Immature natural killer cell (primary cell): ENCODE measurements around the gene PBX2. TPM values are rescaled to one million over a fixed set of nuclear protein-coding genes. Genes with fewer than 3 reads are reported as not detected.

Source experiments
- DNase-seq, 3 donors: peaks; one replicate each; pipeline ENCODE4 v3.0.0; 2022; ENCODE audit warnings: mixed read lengths in 1 of 3
- H3K27ac Mint-ChIP-seq, 6 donors: one replicate each; pipeline ENCODE4 v1.8.0; 2020; ENCODE audit warnings: mixed read lengths in 6 of 6, mild to moderate bottlenecking in 5 of 6, inconsistent platforms in 4 of 6, moderate library complexity in 3 of 6
- H3K27me3 Mint-ChIP-seq, 3 donors: one replicate each; pipeline ENCODE4 v1.8.0; 2020 to 2021; ENCODE audit warnings: low read depth in 3 of 3, mild to moderate bottlenecking in 3 of 3, mixed read lengths in 3 of 3, moderate library complexity in 3 of 3, inconsistent platforms in 1 of 3
- H3K36me3 Mint-ChIP-seq, 3 donors: one replicate each; pipeline ENCODE4 v1.8.0; 2020; ENCODE audit warnings: mixed read lengths in 3 of 3, inconsistent platforms in 2 of 3, mild to moderate bottlenecking in 2 of 3
- H3K4me1 Mint-ChIP-seq, 2 donors: one replicate each; pipeline ENCODE4 v1.8.0; 2020; ENCODE audit warnings: inconsistent platforms in 2 of 2, mild to moderate bottlenecking in 2 of 2, mixed read lengths in 2 of 2, moderate library complexity in 1 of 2
- H3K4me3 Mint-ChIP-seq, 5 donors: one replicate each; pipeline ENCODE4 v1.8.0; 2020; ENCODE audit warnings: mild to moderate bottlenecking in 5 of 5, mixed read lengths in 5 of 5, inconsistent platforms in 3 of 5, moderate library complexity in 3 of 5
- H3K9me3 Mint-ChIP-seq, 6 donors: one replicate each; pipeline ENCODE4 v1.8.0; 2020; ENCODE audit warnings: mild to moderate bottlenecking in 6 of 6, mixed read lengths in 6 of 6, inconsistent platforms in 4 of 6, moderate library complexity in 3 of 6
- polyA plus RNA-seq, 3 donors: library from polyadenylated mRNA; unstranded; fragments of 300-500 nt; fragmentation: Illumina TruSeq; gene quantifications; one replicate each; pipeline ENCODE4 v1.2.3, GENCODE V29; 2021

The PBX2 gene
- polyA plus RNA-seq, 3 donors from 2014 or later = 0.31 to 2.4 (median 1.6) TPM

DNA sequence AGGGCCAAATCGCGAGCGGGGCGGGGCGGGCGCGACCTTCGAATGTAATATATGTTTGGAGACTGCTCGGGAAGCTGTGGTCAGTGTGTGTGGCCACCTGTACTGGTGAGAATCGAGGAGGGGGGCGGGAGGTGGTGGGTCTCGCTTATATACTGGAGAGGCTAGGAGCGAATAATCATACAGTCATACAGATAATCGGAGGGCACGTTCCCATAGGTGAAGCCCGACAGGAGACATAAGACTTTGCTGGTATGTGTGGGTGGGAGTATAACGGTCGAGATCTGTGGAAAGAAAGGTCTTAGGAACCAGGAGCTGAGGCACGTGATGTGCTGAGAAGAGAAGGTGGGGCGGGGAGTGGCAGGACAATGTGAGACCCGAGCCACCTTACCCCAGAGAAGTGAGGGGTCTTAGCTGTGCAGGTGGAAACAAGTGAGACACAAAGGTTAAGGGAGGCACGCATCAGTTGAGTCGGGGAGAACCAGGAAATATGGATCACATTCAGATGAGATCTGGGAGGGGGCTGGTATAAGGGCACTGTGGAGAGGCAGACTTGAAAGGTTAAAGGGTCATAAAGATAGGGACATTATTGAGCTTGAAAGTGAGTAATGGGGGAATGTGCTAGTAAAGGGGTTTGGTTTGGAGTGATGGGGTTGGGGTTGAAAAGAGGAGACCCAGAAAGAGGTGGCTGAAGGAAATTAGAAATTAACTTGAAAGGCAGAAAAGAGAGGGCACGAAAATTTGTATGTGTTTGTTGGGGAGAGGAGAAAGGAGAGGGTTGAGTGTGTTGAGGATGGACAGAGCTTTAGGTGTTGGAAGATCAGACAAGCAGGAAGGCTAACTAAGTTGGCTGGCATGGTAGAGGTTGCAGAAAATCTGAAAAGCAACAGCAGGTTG lies 11.2 kb downstream of the PBX2 start:
- H3K36me3 Mint-ChIP-seq = peaks cover 4 to 10% (median 6%) of the 10 kb centered on the region in 3 donors
- peak overlapping the region; percentile 94 to 100 (median 98) for H3K27ac Mint-ChIP-seq
- peaks cover 63 to 65% of the 10 kb centered on the region in 2 donors for H3K4me1 Mint-ChIP-seq
- H3K9me3 Mint-ChIP-seq = no peaks in the 10 kb centered on the region
- H3K4me3 Mint-ChIP-seq = peak overlapping the region; percentile 85 to 99 (median 91)
- DNase-seq = no peak
- H3K27me3 Mint-ChIP-seq = peaks cover 8 to 11% (median 9%) of the 10 kb centered on the region in 3 donors

DNA sequence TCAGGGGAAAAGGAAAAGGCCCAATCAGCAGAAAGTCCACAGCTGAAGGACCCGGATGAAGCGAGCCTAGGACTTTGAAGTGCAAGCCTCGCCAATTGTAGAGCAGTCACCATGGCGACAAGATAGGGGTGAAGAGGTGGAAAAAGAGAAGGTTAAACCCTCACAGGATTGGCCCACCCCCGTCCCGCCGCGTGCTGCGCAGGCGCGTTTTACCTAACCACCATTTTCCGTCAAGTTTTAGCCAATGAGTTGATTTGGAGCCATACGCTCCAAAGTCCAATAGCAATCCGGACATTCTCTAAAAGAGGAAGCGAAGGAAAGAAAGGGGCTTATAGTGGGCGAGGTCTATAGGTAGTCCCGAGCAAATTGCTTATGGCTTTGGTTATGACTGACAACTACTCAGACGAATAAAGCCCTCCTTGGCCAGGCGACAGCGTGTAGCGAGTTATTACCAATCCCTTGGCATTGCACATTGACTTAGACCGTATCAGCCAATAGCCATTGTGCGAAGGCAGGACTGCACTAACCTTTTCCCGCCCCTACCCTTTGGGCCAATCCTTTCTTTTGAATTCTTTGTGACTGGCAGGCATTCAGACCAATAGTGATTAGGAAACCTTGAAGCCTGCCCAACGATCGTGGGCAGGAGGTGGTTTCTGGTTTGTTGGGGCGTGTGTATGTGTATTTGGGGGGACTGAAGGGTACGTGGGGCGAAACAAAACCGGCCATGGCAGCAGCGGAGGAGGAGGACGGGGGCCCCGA lies 12.0 kb downstream of the PBX2 start, which contains the start of gene RNF5:
Gene RNF5, plus strand, starts transcription at position 618 of the 759 bp plus-strand sequence. Its CDS starts 107 bp downstream, at position 725.
- Mint-ChIP-seq H3K27ac (peak within 1 kb of the TSS; percentile 94 to 100 (median 98)), H3K9me3 (no peaks in the 10 kb centered on the region), H3K36me3 (peaks cover 4 to 10% (median 6%) of the 10 kb centered on the region in 3 donors)

DNA sequence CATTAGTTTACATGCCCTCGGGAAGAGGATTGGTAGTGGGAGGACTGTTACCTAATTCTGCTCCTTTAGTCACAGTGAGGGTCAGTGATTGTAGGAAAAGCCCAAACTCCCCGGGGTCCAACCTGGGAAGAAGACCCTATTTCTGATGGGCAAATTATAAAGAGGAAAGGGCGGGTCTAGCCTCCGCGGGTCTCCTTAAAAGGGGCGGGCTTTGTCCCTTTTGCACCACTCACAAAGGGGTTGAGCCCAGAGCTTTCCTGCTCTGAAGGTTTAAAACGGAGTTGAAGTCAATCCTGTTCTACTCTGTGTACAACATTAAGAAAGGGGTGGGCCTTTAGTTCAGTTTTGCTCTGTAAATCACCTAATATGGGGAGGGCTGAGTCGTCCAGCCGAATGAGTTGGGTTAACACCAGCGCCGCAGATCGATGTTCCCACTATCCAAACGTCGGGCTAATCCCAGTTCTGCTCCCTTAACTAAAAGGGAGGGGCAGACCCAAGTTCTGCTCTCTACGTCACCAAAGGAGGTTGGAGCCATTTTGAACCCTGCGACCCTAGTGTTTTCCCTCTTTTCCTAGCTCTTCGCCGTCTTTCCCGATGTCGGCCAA lies 12.7 kb downstream of the PBX2 start:
- Mint-ChIP-seq H3K4me3 (peak overlapping the region; percentile 85 to 99 (median 91)), H3K36me3 (peaks cover 4 to 10% (median 6%) of the 10 kb centered on the region in 3 donors), H3K4me1 (peaks cover 66 to 72% of the 10 kb centered on the region in 2 donors), H3K27ac (peak overlapping the region; percentile 94 to 100 (median 98)), H3K27me3 (peaks cover 8 to 11% (median 9%) of the 10 kb centered on the region in 3 donors), H3K9me3 (no peaks in the 10 kb centered on the region)
- no peak for DNase-seq

More for the DNA sequence above, 12.0 kb downstream of the PBX2 start, which contains the start of gene RNF5:
- H3K4me1 Mint-ChIP-seq = peaks cover 66 to 67% of the 10 kb centered on the region in 2 donors
- H3K4me3 Mint-ChIP-seq = peak within 1 kb of the TSS; percentile 85 to 99 (median 91)
- DNase-seq = peak; percentile 97 to 98 (median 98)
- peaks cover 8 to 11% (median 9%) of the 10 kb centered on the region in 3 donors for H3K27me3 Mint-ChIP-seq

DNA sequence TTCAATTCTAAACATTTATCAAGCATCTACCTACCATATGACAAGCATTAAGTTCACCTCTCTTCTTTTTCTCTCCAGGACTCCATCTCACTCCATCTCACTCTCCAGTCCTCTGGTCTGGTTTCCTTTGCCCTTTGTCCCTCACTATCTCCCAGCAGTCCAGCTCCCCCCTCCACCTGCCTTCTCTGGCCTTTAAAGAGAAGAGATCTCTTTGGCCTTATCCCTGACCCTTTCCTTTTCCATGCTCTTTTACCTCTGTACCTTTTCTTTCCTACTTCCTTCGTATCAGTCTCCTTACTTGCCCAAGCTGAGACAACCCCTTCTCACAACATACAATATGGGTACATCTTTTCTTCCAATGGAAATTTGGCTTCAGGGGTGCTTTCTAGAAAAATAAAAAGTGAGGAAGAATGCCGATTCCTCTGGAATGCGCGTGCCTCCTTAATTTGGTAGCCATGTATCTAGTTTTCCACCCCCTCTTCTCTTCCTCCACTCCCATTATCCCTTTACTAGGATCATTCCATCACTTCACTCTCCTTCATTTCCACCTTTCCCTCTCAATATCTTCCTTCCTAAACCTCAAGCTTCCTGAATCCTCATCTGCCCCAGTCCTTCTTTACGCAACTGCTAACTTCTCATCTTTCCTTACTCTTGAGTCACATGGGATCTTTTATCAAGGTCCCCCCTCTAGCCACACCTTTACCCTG lies 13.4 kb downstream of the PBX2 start:
- Mint-ChIP-seq H3K9me3 (no peaks in the 10 kb centered on the region), H3K4me1 (peaks cover 66 to 72% of the 10 kb centered on the region in 2 donors), H3K27me3 (peaks cover 8 to 11% (median 9%) of the 10 kb centered on the region in 3 donors), H3K27ac (peak overlapping the region; percentile 94 to 100 (median 98)), H3K36me3 (peaks cover 4 to 10% (median 6%) of the 10 kb centered on the region in 3 donors), H3K4me3 (peak overlapping the region; percentile 85 to 99 (median 91))
- DNase-seq = no peak

DNA sequence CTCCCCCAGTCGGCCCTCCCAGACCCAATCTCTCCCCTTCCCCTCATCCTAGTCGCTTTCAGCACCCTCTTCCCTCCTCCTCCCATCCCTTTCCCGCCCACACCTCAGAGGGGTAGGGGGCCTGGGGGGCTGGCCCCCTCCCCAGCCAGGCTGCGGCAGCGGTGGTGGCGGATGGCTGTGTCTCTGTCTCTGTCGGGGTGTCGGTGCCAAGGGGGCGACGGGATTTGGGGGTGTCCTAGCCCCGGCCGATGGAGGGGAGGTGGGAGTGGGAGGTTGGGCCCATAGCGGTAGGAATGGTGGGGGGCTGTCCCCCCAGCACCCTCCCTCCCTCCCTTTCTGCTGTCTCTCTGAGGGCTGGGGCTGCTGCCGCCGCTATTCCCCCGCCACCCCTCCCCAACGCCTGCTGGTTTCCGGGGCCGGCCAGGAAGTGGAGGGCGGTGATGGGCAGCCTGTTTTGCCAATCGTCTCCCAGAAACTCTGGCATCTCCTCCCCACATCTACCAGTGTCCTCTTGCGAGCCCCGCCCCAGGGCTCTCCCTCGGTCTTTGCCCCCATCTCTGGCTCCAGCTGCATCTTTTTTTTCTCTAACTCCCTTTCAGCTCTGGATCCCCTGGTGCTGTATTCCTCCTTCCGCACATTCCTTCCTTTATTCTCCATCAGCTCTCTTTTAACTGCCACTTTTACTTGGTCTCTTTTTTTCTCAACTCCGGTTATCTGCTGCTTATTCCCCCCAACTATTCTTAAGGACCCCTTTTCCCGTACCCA lies 14.1 kb downstream of the PBX2 start, which contains the start of gene AGPAT1:
Gene AGPAT1, minus strand, starts transcription at position 374 of the 765 bp plus-strand sequence. CDS start 4,588 bp downstream, outside the sequence.
- peaks cover 4 to 12% (median 6%) of the 10 kb centered on the region in 3 donors for H3K36me3 Mint-ChIP-seq
- DNase-seq = peak; percentile 96
- peak within 1 kb of the TSS; percentile 94 to 100 (median 98) for H3K27ac Mint-ChIP-seq
- H3K4me1 Mint-ChIP-seq = peaks cover 64 to 72% of the 10 kb centered on the region in 2 donors
- H3K4me3 Mint-ChIP-seq = peak within 1 kb of the TSS; percentile 85 to 99 (median 91)
- no peaks in the 10 kb centered on the region for H3K9me3 Mint-ChIP-seq
- peaks cover 8 to 11% (median 10%) of the 10 kb centered on the region in 3 donors for H3K27me3 Mint-ChIP-seq

DNA sequence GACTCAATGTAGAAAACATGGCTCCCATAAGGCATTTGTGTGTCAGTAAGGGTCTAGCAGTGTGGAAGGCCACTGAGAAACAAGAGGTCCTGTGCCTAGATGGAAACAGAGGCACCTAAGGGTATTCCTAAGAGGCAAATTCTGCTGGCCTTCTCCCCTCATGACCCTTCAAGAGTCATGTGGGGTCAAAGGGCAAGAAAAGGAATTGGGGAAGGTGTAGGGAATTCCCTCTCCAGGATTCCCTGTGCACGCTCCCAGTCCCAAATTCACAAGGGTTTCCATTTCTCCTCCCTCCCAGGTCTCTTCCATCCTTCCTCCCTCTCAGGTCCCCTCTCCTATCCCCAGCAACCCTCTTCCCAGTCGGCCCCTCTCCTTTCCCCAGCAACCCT lies 14.7 kb downstream of the PBX2 start:
- no peaks in the 10 kb centered on the region for H3K9me3 Mint-ChIP-seq
- H3K27ac Mint-ChIP-seq = peak overlapping the region; percentile 70 to 100 (median 92)
- H3K4me1 Mint-ChIP-seq = peaks cover 58 to 66% of the 10 kb centered on the region in 2 donors
- peak overlapping the region; percentile 85 to 99 (median 91) for H3K4me3 Mint-ChIP-seq
- peaks cover 2 to 7% (median 2%) of the 10 kb centered on the region in 3 donors for H3K36me3 Mint-ChIP-seq
- peaks cover 8 to 11% (median 10%) of the 10 kb centered on the region in 3 donors for H3K27me3 Mint-ChIP-seq
- DNase-seq = no peak

DNA sequence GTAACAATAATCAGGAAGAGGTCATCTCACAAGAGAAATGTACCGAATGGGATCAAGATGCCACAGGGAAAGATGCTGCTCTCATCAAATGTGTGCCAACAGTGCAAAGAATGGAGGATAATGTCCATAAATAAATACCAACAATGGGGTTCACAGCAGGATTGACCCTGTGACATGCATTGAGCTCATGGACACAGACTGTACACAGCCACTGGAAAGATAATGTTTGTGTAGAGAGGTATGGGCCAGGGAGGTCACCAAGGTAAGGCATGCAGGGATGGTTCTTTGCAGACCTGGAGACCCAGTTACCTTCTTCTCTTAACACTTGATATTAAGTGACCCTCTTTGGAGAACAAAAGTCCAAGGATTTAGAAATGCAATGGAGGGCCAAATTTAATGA lies 15.6 kb downstream of the PBX2 start:
- Mint-ChIP-seq H3K27ac (peak overlapping the region in 5 of 6 donors; percentile 30 to 89 (median 73)), H3K4me1 (peaks cover 51 to 58% of the 10 kb centered on the region in 2 donors), H3K4me3 (peak overlapping the region; percentile 74 to 94 (median 86))

DNA sequence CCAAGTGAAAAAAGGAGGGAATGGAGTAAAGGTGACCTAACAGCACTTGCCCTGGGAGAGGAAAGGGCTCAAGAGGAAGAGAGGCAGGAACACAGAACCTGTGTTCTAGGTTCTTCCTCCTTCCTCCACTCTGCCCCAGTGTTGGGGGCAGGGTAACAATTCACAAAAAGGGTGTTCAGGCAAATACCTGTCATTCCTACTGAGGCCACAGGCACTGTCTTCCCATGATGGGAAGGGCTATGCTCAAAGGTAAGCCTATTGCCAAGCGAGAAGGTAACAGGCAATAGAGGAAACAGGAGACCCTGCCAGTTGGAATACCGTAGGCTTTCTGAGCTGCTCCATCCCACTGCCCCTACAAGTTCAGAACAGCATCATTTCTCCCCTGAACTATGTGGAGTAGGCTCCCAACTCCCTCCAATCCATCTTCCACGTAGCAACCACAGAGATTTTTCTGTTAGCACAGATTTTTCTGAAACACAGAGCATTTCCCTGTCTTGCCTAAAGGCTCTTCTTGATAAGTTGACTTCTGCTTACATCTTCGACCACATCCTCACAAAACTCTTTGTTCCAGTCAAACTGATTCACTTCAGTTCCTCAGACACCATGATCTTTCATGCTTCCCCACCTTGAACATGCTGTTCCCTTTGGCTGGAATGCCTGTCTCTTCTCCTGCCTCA lies 16.8 kb downstream of the PBX2 start:
- no peak for DNase-seq
- Mint-ChIP-seq H3K4me1 (peaks cover 41 to 47% of the 10 kb centered on the region in 2 donors), H3K4me3 (peak overlapping the region in 1 of 5 donors; percentile 1), H3K36me3 (peaks cover 5 to 20% (median 10%) of the 10 kb centered on the region in 3 donors), H3K27ac (peak overlapping the region in 4 of 6 donors; percentile 4 to 79 (median 34)), H3K9me3 (no peaks in the 10 kb centered on the region), H3K27me3 (peaks cover 10 to 11% (median 10%) of the 10 kb centered on the region in 3 donors)

More for the DNA sequence above, 15.6 kb downstream of the PBX2 start:
- no peak for DNase-seq
- no peaks in the 10 kb centered on the region for H3K9me3 Mint-ChIP-seq
- H3K36me3 Mint-ChIP-seq = peaks cover 5 to 13% (median 10%) of the 10 kb centered on the region in 3 donors
- H3K27me3 Mint-ChIP-seq = peaks cover 10 to 12% (median 10%) of the 10 kb centered on the region in 3 donors

DNA sequence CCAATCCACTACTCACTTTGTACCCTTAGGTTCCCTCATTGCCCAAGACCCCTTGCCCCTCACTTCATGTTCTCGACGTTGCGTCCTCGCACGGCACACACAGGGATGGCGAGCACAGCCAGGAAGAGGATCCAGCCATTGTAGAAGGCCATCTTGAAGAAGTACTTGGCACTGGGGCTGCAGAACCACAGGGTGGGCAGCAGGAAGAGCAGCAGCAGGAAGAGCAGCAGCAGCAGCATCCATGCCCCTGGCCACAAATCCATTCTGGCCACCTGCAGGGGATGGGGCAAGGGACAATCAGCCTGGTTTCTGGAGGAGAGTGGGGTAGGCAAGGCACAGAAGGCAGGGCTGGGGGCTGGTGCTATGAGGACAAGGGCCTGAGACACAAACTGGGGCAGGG lies 18.8 kb downstream of the PBX2 start:
- DNase-seq = no peak
- H3K4me3 Mint-ChIP-seq = no peak overlapping the region
- H3K27ac Mint-ChIP-seq = no peak overlapping the region
- peaks cover 11 to 27% (median 18%) of the 10 kb centered on the region in 3 donors for H3K36me3 Mint-ChIP-seq
- no peaks in the 10 kb centered on the region for H3K9me3 Mint-ChIP-seq
- H3K27me3 Mint-ChIP-seq = peaks cover 3 to 4% (median 3%) of the 10 kb centered on the region in 3 donors
- H3K4me1 Mint-ChIP-seq = peaks cover 23 to 28% of the 10 kb centered on the region in 2 donors

DNA sequence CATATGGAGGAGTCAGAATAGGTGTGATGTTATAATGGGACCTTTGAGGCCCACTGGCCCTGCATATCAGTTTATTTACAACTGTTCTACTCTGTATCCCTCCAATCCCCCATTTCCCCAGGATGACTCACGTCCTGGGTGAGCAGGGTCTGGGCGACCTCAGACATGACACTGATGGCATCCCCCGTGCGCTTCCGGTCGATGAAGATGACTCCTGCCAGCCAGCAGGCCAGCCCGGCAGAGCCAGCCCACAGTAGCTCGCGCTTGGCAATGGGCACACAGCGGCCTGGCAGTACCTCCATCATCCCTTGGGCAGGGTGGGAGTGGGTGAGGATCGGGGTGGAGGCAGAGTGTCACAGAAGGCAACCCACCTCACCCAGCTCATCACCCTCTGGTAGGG lies 19.7 kb downstream of the PBX2 start:
- peaks cover 3 to 4% (median 3%) of the 10 kb centered on the region in 3 donors for H3K27me3 Mint-ChIP-seq
- H3K36me3 Mint-ChIP-seq = peaks cover 11 to 31% (median 18%) of the 10 kb centered on the region in 3 donors
- H3K27ac Mint-ChIP-seq = no peak overlapping the region
- peaks cover 17 to 22% of the 10 kb centered on the region in 2 donors for H3K4me1 Mint-ChIP-seq
- no peak for DNase-seq
- H3K9me3 Mint-ChIP-seq = no peaks in the 10 kb centered on the region
- no peak overlapping the region for H3K4me3 Mint-ChIP-seq

DNA sequence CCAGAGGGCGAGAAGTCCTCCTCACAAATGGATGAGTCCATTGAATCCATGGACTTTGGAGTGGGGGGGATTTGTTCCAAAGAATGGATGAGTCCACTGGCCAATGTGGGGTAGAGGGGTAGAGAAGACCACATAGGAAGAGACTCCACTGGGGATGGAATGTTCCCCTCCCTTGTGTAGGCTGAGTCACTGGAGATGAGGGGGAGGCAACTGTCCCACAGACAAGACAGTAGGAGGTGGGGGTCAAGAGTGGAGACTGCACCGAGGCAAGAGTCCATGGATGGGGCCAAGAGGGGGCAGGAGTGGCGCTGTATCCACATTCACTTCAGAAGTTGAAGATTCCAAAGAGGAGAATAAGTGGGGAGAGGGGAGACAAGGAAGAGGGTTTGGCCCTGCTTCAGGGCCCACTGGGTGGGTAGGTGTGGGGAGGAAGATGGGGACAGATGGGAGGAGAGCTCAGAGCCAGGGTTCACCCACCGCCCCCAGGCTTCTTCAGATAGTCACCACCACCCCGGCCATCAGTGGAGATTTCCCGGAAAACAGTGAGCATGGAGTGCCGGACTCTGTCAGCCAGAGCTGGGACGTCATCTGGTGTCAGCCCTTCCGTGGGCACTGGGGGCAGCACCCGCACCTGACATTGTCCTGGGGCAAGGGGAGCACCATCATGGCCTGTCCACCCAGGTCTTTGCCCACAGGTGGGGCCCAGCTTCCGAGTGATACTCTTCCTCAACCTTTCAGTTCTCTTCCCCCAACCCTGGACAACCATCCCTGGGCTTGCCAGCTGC lies 21.0 kb downstream of the PBX2 start:
- Mint-ChIP-seq H3K4me1 (peaks cover 4 to 9% of the 10 kb centered on the region in 2 donors), H3K9me3 (no peaks in the 10 kb centered on the region), H3K27me3 (peaks cover 3 to 4% (median 3%) of the 10 kb centered on the region in 3 donors), H3K4me3 (no peak overlapping the region), H3K27ac (no peak overlapping the region), H3K36me3 (peaks cover 11 to 31% (median 18%) of the 10 kb centered on the region in 3 donors)
- DNase-seq = no peak
